ENCODE results near the gene COX8A.

COX8A gene

GRCh38 chr11:64019106-64020037, 45.0 kb downstream of the COX8A start:
- ATAC-seq (ENCODE audit: low read depth) (no peak), DNase-seq (ENCODE audit: low spot score) (no peak)
- Histone ChIP-seq H3K27ac (ENCODE audit: poor library complexity, severe bottlenecking) (no peak overlapping the region), H3K27me3 (ENCODE audit: insufficient read depth, poor library complexity, severe bottlenecking) (no peaks in the 10 kb centered on the region), H3K4me3 (ENCODE audit: severe bottlenecking) (no peak overlapping the region), H3K4me1 (ENCODE audit: insufficient read depth, poor library complexity, severe bottlenecking) (peaks cover 2% of the 10 kb centered on the region), H3K9me3 (ENCODE audit: severe bottlenecking) (no peaks in the 10 kb centered on the region), H3K36me3 (ENCODE audit: low read depth) (no peaks in the 10 kb centered on the region)
- TF ChIP-seq, protein P1, sequence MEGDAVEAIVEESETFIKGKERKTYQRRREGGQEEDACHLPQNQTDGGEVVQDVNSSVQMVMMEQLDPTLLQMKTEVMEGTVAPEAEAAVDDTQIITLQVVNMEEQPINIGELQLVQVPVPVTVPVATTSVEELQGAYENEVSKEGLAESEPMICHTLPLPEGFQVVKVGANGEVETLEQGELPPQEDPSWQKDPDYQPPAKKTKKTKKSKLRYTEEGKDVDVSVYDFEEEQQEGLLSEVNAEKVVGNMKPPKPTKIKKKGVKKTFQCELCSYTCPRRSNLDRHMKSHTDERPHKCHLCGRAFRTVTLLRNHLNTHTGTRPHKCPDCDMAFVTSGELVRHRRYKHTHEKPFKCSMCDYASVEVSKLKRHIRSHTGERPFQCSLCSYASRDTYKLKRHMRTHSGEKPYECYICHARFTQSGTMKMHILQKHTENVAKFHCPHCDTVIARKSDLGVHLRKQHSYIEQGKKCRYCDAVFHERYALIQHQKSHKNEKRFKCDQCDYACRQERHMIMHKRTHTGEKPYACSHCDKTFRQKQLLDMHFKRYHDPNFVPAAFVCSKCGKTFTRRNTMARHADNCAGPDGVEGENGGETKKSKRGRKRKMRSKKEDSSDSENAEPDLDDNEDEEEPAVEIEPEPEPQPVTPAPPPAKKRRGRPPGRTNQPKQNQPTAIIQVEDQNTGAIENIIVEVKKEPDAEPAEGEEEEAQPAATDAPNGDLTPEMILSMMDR (IDR thresholded peaks at IDR 0.05; ENCODE audit: poor library complexity, severe bottlenecking) = no peak

DNA sequence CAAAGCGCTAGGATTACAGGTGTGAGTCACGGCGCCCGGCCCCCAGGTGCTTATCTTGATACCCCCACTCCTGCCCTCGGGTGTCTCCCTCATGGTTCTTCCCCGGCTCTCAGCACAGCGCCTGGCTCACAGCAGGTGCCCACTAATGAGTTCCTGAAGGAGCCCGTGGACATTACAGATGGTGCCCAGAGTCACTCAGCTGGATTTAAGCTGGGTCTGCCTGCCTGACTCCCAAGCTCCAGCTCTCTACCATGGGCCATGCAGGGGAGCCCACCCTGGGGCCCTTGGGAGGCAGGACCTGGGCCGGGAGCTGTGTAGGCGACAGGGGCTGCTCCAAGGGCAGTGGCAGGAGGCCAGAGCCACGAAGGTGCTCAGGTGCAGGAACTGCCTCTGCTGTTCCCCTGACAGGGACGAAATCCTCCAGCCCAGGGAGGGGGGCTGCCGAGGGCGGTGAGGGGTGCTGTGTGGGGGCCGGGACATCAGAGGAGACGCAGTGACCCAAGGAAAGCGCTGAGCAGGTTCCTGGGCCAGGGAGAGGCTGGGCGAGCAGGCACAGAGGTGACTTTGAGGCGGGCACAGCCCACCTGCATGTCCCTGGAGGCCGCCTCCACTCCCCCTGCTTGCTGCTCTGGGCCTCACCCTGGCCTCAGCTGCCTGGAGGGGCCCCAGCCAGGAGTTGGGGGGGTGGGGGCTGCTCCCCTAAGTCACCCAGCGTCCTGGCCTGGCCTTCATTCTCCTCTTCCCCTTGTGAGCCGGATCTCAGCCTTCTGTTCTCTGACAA, 46.7 kb downstream of the COX8A start:
- DNase-seq (ENCODE audit: low spot score) = no peak

GRCh38 chr11:64021757-64022093, 47.3 kb downstream of the COX8A start:
- TF ChIP-seq, protein P1 (IDR thresholded peaks at IDR 0.05; ENCODE audit: poor library complexity, severe bottlenecking) = no peak
- ATAC-seq (ENCODE audit: low read depth) = peak; percentile 51
- Histone ChIP-seq H3K36me3 (ENCODE audit: low read depth) (no peaks in the 10 kb centered on the region), H3K4me3 (ENCODE audit: severe bottlenecking) (no peak overlapping the region), H3K9me3 (ENCODE audit: severe bottlenecking) (no peaks in the 10 kb centered on the region), H3K27ac (ENCODE audit: poor library complexity, severe bottlenecking) (no peak overlapping the region), H3K4me1 (ENCODE audit: insufficient read depth, poor library complexity, severe bottlenecking) (peaks cover 2% of the 10 kb centered on the region), H3K27me3 (ENCODE audit: insufficient read depth, poor library complexity, severe bottlenecking) (no peaks in the 10 kb centered on the region)
- DNase-seq (ENCODE audit: low spot score) = no peak

More for the DNA sequence above, 46.7 kb downstream of the COX8A start:
- H3K27ac ChIP-seq (ENCODE audit: poor library complexity, severe bottlenecking) = no peak overlapping the region
- H3K36me3 ChIP-seq (ENCODE audit: low read depth) = no peaks in the 10 kb centered on the region
- no peaks in the 10 kb centered on the region for H3K27me3 ChIP-seq (ENCODE audit: insufficient read depth, poor library complexity, severe bottlenecking)
- H3K9me3 ChIP-seq (ENCODE audit: severe bottlenecking) = no peaks in the 10 kb centered on the region
- no peak for ATAC-seq (ENCODE audit: low read depth)
- TF ChIP-seq, protein P1 (IDR thresholded peaks at IDR 0.05; ENCODE audit: poor library complexity, severe bottlenecking) = peak; percentile 17
- H3K4me1 ChIP-seq (ENCODE audit: insufficient read depth, poor library complexity, severe bottlenecking) = peaks cover 2% of the 10 kb centered on the region
- no peak overlapping the region for H3K4me3 ChIP-seq (ENCODE audit: severe bottlenecking)

- H3K27me3 ChIP-seq (ENCODE audit: insufficient read depth, poor library complexity, severe bottlenecking) = no peaks in the 10 kb centered on the region
- no peaks in the 10 kb centered on the region for H3K9me3 ChIP-seq (ENCODE audit: severe bottlenecking)
- H3K4me1 ChIP-seq (ENCODE audit: insufficient read depth, poor library complexity, severe bottlenecking) = peaks cover 2% of the 10 kb centered on the region
- no peak for DNase-seq (ENCODE audit: low spot score)
- no peaks in the 10 kb centered on the region for H3K36me3 ChIP-seq (ENCODE audit: low read depth)
- TF ChIP-seq, protein P1 (IDR thresholded peaks at IDR 0.05; ENCODE audit: poor library complexity, severe bottlenecking) = no peak
- H3K4me3 ChIP-seq (ENCODE audit: severe bottlenecking) = no peak overlapping the region
- no peak overlapping the region for H3K27ac ChIP-seq (ENCODE audit: poor library complexity, severe bottlenecking)
- peak; percentile 5; the same call in 1 of the 3 replicates for ATAC-seq (ENCODE audit: low read depth)
These were observed 47.8 kb downstream of the COX8A start for GRCh38 chr11:64022125-64022784.

Data from RWPE2 (cell line).